Activated B cell treated with CpG ODN at 0.5 μM for 24 hours (primary cell): ENCODE data around the gene ZMIZ2. TPM values are rescaled to one million over a fixed set of nuclear protein-coding genes. Genes with fewer than 3 reads are reported as not detected.

ENCODE experiments used
- ATAC-seq: fragments of 200-7000 bp; cut with Tn5 transposase; one replicate; pipeline ENCODE4 v1.10.0; 2021; ENCODE audit warnings: low read depth, mild to moderate bottlenecking, moderate library complexity
- CTCF ChIA-PET: fragments of 350-600 bp; sonication (Branson Sonifier 250); formaldehyde crosslinking; loops from one replicate; lab custom pipeline; 2021; ENCODE audit warnings: antibody characterized with exemption; lab: Charles Lee
- POLR2A ChIA-PET: fragments of 350-600 bp; sonication (Branson Sonifier 250); formaldehyde crosslinking; loops from one replicate; lab custom pipeline; 2021; ENCODE audit warnings: antibody characterized with exemption; lab: Charles Lee
- DNase-seq: peaks from one replicate; pipeline ENCODE4 v3.0.0; 2022
- H3K27ac Mint-ChIP-seq: one replicate; pipeline ENCODE4 v1.8.0; 2020; ENCODE audit warnings: mixed read lengths
- H3K27me3 Mint-ChIP-seq: one replicate; pipeline ENCODE4 v1.8.0; 2021; ENCODE audit warnings: mixed read lengths
- H3K36me3 Mint-ChIP-seq: one replicate; pipeline ENCODE4 v1.8.0; 2021; ENCODE audit warnings: low read depth, mixed read lengths
- H3K4me1 Mint-ChIP-seq: one replicate; pipeline ENCODE4 v1.8.0; 2021; ENCODE audit warnings: mixed read lengths
- H3K4me3 Mint-ChIP-seq: one replicate; pipeline ENCODE4 v1.8.0; 2020; ENCODE audit warnings: mild to moderate bottlenecking, mixed read lengths
- H3K9me3 Mint-ChIP-seq: one replicate; pipeline ENCODE4 v1.8.0; 2020; ENCODE audit warnings: mixed read lengths
- CTCF ChIP-seq: fragments of 200-600 bp; IDR thresholded peaks from one replicate; pipeline ENCODE4 v1.8.0; 2022; ENCODE audit warnings: antibody characterized with exemption, mild to moderate bottlenecking
- intact Hi-C: fragments of 100-400 bp; cut with micrococcal nuclease; formaldehyde crosslinking; loops from one replicate; pipeline ENCODE4 v1.15.1; 2024
- total RNA-seq: library from RNA; stranded (reverse); gene quantifications from 2 replicates; pipeline ENCODE4 v1.2.3, GENCODE V29; 2022

Gene ZMIZ2
- total RNA-seq, 1 donor from 2014 or later: 440 TPM

DNA sequence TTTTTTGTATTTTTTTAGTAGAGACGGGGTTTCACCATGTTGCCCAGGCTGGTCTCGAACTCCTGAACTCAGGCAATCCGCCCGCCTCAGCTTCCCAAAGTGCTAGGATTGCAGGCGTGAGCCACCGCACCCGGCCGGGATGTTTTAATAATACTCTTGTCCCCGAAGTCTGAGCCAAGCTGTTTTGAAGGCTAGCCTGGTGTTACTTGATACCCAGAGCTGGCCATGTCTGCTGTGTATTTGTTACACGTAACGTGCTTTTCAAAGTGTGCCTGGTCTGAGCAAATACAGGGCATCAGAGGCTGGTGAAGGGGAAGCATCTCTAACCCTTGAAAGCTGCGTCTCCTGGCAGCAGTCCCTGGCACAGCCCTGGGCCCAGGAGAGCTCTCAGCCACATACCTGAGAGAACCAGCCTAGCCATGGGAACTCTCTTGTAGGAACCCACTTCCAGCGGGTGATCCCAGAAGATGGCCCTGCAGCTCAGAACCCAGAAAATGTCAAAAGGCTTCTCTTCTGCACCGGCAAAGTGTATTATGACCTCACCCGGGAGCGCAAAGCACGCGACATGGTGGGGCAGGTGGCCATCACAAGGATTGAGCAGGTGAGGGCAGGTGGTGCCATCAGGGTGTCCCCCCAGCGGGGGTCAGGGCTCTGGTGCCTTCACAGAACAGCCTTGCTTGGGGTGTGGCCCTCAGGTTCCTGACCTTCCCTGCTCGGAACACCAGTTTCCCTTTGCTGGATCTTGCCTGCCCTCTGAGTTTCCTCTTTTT is 41.7 kb upstream of the ZMIZ2 start:
- intact Hi-C loops: no loop called here
- Mint-ChIP-seq H3K36me3 (peaks cover 46% of the 10 kb centered on the region), H3K4me3 (no peak overlapping the region), H3K27me3 (no peaks in the 10 kb centered on the region), H3K9me3 (no peaks in the 10 kb centered on the region), H3K4me1 (no peaks in the 10 kb centered on the region), H3K27ac (no peak overlapping the region)
- TF ChIP-seq CTCF: no peak
- no peak for DNase-seq
- ChIA-PET POLR2A (interaction anchor here (0.6 to 0.7 kb wide), 2 partner anchors 63 to 90 kb away, joined by 3 to 4 read pairs; no protein-coding TSS in a partner anchor), CTCF (no interaction called here)
- no peak for ATAC-seq

GRCh38 chr7:44707558-44708230 is 41.0 kb upstream of the ZMIZ2 start:
- Mint-ChIP-seq H3K9me3 (no peaks in the 10 kb centered on the region), H3K27me3 (no peaks in the 10 kb centered on the region), H3K36me3 (peaks cover 44% of the 10 kb centered on the region), H3K4me3 (no peak overlapping the region), H3K27ac (no peak overlapping the region), H3K4me1 (no peaks in the 10 kb centered on the region)
- DNase-seq (no peak), ATAC-seq (no peak)
- ChIA-PET POLR2A (no interaction called here), CTCF (no interaction called here)
- intact Hi-C loops: no loop called here
- TF ChIP-seq CTCF: no peak

DNA sequence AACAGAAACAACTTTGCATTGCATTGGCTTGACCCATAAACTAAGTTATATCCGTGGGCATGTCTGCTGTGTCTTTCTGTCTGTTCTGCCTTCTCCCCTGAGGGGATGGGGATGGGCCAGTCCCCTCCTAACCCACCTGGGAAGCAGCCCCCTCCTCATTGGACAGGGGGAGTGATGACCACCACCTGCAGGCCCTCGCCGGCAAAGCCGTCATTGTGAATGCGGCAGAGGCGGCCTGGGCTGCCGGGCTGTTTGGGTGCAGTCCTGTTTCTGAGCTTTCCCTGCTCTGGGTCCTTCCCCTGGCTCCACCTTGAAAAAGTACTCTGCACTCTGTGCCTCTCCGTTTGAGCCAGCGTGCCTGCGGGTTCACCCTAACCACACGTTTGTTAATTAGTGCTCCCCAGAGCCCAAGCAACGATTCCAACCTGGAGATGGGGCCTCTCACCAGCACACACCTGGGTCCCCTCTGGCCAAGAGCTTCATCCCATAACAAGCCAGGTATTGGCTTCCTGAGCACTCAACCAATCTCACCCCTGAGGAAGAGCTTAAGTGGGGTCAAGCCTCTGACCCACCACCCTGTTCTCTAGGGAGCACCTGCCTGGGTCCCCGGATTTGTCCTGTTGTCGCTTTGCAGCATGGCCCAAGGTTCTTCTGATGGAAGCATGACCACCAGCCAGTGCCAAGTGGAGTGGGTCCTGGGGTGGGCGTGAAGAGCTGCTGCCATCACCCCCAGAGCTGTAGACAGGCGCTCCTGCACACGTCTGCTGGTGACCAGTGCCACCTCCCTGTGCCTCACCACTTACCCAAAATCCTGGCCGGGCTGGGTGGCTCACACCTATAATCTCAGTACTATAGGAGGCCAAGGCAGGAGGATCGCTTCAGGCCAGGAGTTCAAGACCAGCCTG is 39.4 kb upstream of the ZMIZ2 start:
- Mint-ChIP-seq H3K36me3 (peaks cover 36% of the 10 kb centered on the region), H3K27ac (no peak overlapping the region), H3K4me3 (no peak overlapping the region), H3K9me3 (no peaks in the 10 kb centered on the region), H3K27me3 (no peaks in the 10 kb centered on the region), H3K4me1 (no peaks in the 10 kb centered on the region)
- no peak for ATAC-seq
- intact Hi-C loops: no loop called here
- TF ChIP-seq CTCF: no peak
- ChIA-PET POLR2A (no interaction called here), CTCF (interaction anchor here (0.6 kb wide), 1 partner anchor 17 kb away, joined by 3 read pairs; no protein-coding TSS in a partner anchor)
- DNase-seq: no peak

GRCh38 chr7:44709945-44710596 is 38.6 kb upstream of the ZMIZ2 start:
- Mint-ChIP-seq H3K27me3 (no peaks in the 10 kb centered on the region), H3K9me3 (no peaks in the 10 kb centered on the region), H3K4me3 (no peak overlapping the region), H3K36me3 (peaks cover 34% of the 10 kb centered on the region), H3K27ac (no peak overlapping the region), H3K4me1 (no peaks in the 10 kb centered on the region)
- POLR2A ChIA-PET: interaction anchor here (0.7 kb wide), 1 partner anchor 64 kb away, joined by 4 read pairs; no protein-coding TSS in a partner anchor
- DNase-seq (no peak), ATAC-seq (no peak)
- TF ChIP-seq CTCF: no peak
- CTCF ChIA-PET: interaction anchor here (0.6 kb wide), 1 partner anchor 17 kb away, joined by 3 read pairs; no protein-coding TSS in a partner anchor
- intact Hi-C loops: no loop called here
